Measurements from ENCODE around the gene CGB1. TPM values are rescaled to one million over a fixed set of nuclear protein-coding genes. Genes with fewer than 3 reads are reported as not detected.

Gene CGB1
- total and polyA plus RNA-seq, 2 of the 13 experiments (the other 11 are each of a cell fraction or from before 2014, with no cell fraction given), result not detected

DNA sequence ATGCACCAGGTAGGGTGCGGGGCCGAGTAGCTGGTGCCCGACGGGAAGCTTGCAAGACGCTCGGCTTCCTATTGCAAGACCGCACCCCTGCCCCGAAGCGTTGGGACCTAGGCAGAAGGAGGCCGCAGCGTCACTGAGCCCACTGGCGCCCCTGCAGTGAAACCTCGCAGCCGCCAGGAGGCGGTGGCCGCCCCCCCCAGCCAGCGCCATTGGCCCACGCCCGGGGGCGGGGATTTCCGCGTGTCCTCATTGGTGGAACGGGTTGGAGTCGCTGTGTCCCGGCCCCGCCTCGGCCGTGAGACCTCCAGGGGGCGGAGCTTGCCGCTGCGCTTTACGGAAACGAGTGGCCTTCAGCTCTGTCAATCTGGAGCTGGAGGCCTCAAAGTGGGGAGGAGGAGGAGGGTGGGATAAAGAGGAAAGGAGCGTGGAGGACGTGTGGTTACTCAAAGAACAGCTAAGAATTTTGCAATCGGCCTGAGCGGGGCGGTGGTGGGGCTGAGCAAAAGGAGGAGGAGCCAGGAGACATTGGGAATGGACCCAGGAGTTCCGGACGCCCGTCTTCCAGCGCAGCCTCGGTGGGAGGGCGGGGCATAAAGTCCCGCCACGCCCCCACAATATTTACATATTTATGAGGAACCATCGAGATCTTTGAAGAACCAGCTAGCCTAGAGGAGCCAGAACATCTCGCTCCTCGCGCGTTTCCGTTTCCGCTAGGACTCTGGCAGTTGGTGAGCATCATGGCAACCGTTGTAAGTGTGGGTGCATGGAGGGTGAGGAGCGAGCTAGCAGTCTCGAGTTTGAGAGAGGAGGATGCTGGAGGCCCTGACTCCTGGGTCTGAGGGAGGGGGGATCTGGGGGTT, 43.3 kb downstream of the CGB1 start, which contains the start of the genes GYS1 and RUVBL2 (continued):
- TF ChIP-seq, protein P1, sequence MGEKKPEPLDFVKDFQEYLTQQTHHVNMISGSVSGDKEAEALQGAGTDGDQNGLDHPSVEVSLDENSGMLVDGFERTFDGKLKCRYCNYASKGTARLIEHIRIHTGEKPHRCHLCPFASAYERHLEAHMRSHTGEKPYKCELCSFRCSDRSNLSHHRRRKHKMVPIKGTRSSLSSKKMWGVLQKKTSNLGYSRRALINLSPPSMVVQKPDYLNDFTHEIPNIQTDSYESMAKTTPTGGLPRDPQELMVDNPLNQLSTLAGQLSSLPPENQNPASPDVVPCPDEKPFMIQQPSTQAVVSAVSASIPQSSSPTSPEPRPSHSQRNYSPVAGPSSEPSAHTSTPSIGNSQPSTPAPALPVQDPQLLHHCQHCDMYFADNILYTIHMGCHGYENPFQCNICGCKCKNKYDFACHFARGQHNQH (CRISPR knock-in tag; IDR thresholded peaks at IDR 0.05), result peak; percentile 76; the same call in 1 of the 2 replicates
- TF ChIP-seq, protein P2, sequence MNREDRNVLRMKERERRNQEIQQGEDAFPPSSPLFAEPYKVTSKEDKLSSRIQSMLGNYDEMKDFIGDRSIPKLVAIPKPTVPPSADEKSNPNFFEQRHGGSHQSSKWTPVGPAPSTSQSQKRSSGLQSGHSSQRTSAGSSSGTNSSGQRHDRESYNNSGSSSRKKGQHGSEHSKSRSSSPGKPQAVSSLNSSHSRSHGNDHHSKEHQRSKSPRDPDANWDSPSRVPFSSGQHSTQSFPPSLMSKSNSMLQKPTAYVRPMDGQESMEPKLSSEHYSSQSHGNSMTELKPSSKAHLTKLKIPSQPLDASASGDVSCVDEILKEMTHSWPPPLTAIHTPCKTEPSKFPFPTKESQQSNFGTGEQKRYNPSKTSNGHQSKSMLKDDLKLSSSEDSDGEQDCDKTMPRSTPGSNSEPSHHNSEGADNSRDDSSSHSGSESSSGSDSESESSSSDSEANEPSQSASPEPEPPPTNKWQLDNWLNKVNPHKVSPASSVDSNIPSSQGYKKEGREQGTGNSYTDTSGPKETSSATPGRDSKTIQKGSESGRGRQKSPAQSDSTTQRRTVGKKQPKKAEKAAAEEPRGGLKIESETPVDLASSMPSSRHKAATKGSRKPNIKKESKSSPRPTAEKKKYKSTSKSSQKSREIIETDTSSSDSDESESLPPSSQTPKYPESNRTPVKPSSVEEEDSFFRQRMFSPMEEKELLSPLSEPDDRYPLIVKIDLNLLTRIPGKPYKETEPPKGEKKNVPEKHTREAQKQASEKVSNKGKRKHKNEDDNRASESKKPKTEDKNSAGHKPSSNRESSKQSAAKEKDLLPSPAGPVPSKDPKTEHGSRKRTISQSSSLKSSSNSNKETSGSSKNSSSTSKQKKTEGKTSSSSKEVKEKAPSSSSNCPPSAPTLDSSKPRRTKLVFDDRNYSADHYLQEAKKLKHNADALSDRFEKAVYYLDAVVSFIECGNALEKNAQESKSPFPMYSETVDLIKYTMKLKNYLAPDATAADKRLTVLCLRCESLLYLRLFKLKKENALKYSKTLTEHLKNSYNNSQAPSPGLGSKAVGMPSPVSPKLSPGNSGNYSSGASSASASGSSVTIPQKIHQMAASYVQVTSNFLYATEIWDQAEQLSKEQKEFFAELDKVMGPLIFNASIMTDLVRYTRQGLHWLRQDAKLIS (CRISPR knock-in tag; IDR thresholded peaks at IDR 0.05), result no peak
- TF ChIP-seq ZBTB38 (CRISPR knock-in tag; IDR thresholded peaks at IDR 0.05) (peak; percentile 66), ERF (CRISPR knock-in tag; IDR thresholded peaks at IDR 0.05) (peak; percentile 72; the same call in 1 of the 2 replicates), YY1 (IDR thresholded peaks at IDR 0.05; ENCODE audit: insufficient read depth, insufficient replicate concordance, low read depth, low read length) (peak; percentile 87), ZNF558 (CRISPR knock-in tag; IDR thresholded peaks at IDR 0.05; ENCODE audit: borderline replicate concordance) (no peak), SAP130 (CRISPR knock-in tag; IDR thresholded peaks at IDR 0.05; ENCODE audit: low read depth) (peak; percentile 73), HDAC2 (CRISPR knock-in tag; IDR thresholded peaks at IDR 0.05) (no peak), SAFB2 (CRISPR knock-in tag; IDR thresholded peaks at IDR 0.05; ENCODE audit: borderline replicate concordance, low read depth) (peak; percentile 69; the same call in 1 of the 2 replicates), CBFB (CRISPR knock-in tag; IDR thresholded peaks at IDR 0.05) (no peak; the same call in 1 of the 2 replicates), ZFP82 (CRISPR knock-in tag; IDR thresholded peaks at IDR 0.05; ENCODE audit: borderline replicate concordance) (0 out of 2 replicates have a peak, but pooled peaks have one; percentile 61), ZNF124 (CRISPR knock-in tag; IDR thresholded peaks at IDR 0.05) (0 out of 2 replicates have a peak, but pooled peaks have one; percentile 73), PHB2 (IDR thresholded peaks at IDR 0.05; ENCODE audit: partially characterized antibody) (no peak), ZMYM4 (CRISPR knock-in tag; IDR thresholded peaks at IDR 0.05) (peak; percentile 76), HMG20B (CRISPR knock-in tag; conservative IDR thresholded peaks at IDR 0.05) (no peak)
- TF ChIP-seq, protein P3, sequence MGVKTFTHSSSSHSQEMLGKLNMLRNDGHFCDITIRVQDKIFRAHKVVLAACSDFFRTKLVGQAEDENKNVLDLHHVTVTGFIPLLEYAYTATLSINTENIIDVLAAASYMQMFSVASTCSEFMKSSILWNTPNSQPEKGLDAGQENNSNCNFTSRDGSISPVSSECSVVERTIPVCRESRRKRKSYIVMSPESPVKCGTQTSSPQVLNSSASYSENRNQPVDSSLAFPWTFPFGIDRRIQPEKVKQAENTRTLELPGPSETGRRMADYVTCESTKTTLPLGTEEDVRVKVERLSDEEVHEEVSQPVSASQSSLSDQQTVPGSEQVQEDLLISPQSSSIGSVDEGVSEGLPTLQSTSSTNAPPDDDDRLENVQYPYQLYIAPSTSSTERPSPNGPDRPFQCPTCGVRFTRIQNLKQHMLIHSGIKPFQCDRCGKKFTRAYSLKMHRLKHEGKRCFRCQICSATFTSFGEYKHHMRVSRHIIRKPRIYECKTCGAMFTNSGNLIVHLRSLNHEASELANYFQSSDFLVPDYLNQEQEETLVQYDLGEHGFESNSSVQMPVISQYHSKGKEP (CRISPR knock-in tag; IDR thresholded peaks at IDR 0.05), result 0 out of 2 replicates have a peak, but pooled peaks have one; percentile 38
- TF ChIP-seq, protein P4, sequence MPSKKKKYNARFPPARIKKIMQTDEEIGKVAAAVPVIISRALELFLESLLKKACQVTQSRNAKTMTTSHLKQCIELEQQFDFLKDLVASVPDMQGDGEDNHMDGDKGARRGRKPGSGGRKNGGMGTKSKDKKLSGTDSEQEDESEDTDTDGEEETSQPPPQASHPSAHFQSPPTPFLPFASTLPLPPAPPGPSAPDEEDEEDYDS (CRISPR knock-in tag; IDR thresholded peaks at IDR 0.05), result peak; percentile 91
- TF ChIP-seq, protein P5, sequence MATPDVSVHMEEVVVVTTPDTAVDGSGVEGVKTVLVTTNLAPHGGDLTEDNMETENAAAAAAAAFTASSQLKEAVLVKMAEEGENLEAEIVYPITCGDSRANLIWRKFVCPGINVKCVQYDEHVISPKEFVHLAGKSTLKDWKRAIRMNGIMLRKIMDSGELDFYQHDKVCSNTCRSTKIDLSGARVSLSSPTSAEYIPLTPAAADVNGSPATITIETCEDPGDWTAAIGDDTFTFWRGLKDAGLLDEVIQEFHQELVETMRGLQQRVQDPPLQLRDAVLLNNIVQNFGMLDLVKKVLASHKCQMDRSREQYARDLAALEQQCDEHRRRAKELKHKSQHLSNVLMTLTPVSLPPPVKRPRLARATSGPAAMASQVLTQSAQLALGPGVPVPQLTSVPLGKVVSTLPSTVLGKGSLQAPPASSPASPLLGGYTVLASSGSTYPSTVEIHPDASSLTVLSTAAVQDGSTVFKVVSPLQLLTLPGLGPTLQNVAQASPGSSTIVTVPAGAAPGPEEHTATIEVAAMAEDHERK (CRISPR knock-in tag; IDR thresholded peaks at IDR 0.05; ENCODE audit: low read depth), result 0 out of 2 replicates have a peak, but pooled peaks have one; percentile 16
